H1 (cell line): ENCODE measurements around the gene SND1. TPM values are rescaled to one million over a fixed set of nuclear protein-coding genes. Genes with fewer than 3 reads are reported as not detected.

Source experiments
- CTCF ChIA-PET: fragments of 300-600 bp; sonication (Branson Sonifier 250); formaldehyde crosslinking; loops from one replicate; lab custom pipeline; 2021; ENCODE audit not compliant: partially characterized antibody; lab: Charles Lee
- POLR2A ChIA-PET: fragments of 300-600 bp; sonication (Branson Sonifier 250); formaldehyde crosslinking; loops from one replicate; lab custom pipeline; 2021; ENCODE audit warnings: inconsistent platforms; ENCODE audit not compliant: partially characterized antibody; lab: Charles Lee
- DNase-seq, 2 experiments: peaks; one replicate each; pipeline versions ENCODE4 v3.0.0 to v3.0.0-alpha.2; 2010 to 2022; ENCODE audit warnings: low spot score in 2 of 2, low read depth in 1 of 2, mixed read lengths in 1 of 2
- FAIRE-seq: peaks from 2 replicates; lab custom pipeline; 2011; peaks lifted over from hg19 to GRCh38; lab: Jason Lieb, UNC
- H2AFZ ChIP-seq: 2 replicates; pipeline ENCODE4 v1.8.1; 2012; ENCODE audit warnings: low read length, inconsistent platforms
- H2AK5ac ChIP-seq: 2 replicates; pipeline ENCODE4 v1.6.1; 2013; ENCODE audit warnings: low read depth, low read length
- H2BK120ac ChIP-seq: replicated peaks from 2 replicates; pipeline ENCODE3; 2013; ENCODE audit warnings: low read depth, low read length, inconsistent platforms
- H2BK12ac ChIP-seq: 2 replicates; pipeline ENCODE4 v1.6.1; 2013; ENCODE audit warnings: low read depth, low read length
- H2BK15ac ChIP-seq: 2 replicates; pipeline ENCODE4 v1.6.1; 2013; ENCODE audit warnings: low read length
- H2BK20ac ChIP-seq: 2 replicates; pipeline ENCODE4 v1.6.1; 2013; ENCODE audit warnings: low read length
- H2BK5ac ChIP-seq: 2 replicates; pipeline ENCODE4 v1.6.1; 2013; ENCODE audit warnings: low read depth, low read length
- H3K14ac ChIP-seq: 2 replicates; pipeline ENCODE4 v1.6.1; 2013; ENCODE audit warnings: inconsistent platforms; ENCODE audit not compliant: insufficient read length
- H3K18ac ChIP-seq: 2 replicates; pipeline ENCODE4 v1.6.1; 2013; ENCODE audit warnings: low read length; ENCODE audit errors: extremely low read depth
- H3K23ac ChIP-seq: 2 replicates; pipeline ENCODE4 v1.6.1; 2013; ENCODE audit warnings: inconsistent platforms; ENCODE audit not compliant: insufficient read length
- H3K23me2 ChIP-seq: 2 replicates; pipeline ENCODE4 v1.6.1; 2013; ENCODE audit warnings: low read depth, low read length
- H3K27ac ChIP-seq: 2 replicates; pipeline ENCODE4 v1.6.1; 2011; ENCODE audit warnings: low read depth, low read length, inconsistent platforms
- H3K27me3 ChIP-seq, 4 experiments: replicated peaks in 1 of 4; 1 replicate in 1 of 4; 2 replicates in 3 of 4; pipeline versions ENCODE4 v1.6.1 to v1.8.1; 2011 to 2013; ENCODE audit warnings: low read length in 3 of 4, mild to moderate bottlenecking in 3 of 4, inconsistent platforms in 2 of 4, mixed read lengths in 2 of 4, moderate library complexity in 1 of 4; ENCODE audit not compliant: control insufficient read depth in 3 of 4, insufficient read depth in 3 of 4; ENCODE audit errors: extremely low read depth in 1 of 4
- H3K36me3 ChIP-seq, 4 experiments: 2 replicates each; pipeline versions ENCODE4 v1.6.1 to v1.8.1; 2011 to 2013; ENCODE audit warnings: mild to moderate bottlenecking in 4 of 4, low read length in 3 of 4, moderate library complexity in 2 of 4, control low read depth in 1 of 4, inconsistent platforms in 1 of 4; ENCODE audit not compliant: insufficient read depth in 4 of 4, control insufficient read depth in 2 of 4
- H3K4ac ChIP-seq: replicated peaks from 2 replicates; pipeline ENCODE3; 2013; ENCODE audit warnings: low read length, low read depth, mixed read lengths, inconsistent platforms; ENCODE audit not compliant: insufficient read length
- H3K4me1 ChIP-seq, 4 experiments: replicated peaks in 1 of 4; 1 replicate in 1 of 4; 2 replicates in 3 of 4; pipeline versions ENCODE4 v1.6.1 to v1.8.1; 2011 to 2013; ENCODE audit warnings: low read length in 3 of 4, inconsistent platforms in 2 of 4, mixed read lengths in 1 of 4; ENCODE audit not compliant: insufficient read depth in 4 of 4, control insufficient read depth in 3 of 4
- H3K4me2 ChIP-seq, 2 experiments: 2 replicates each; pipeline versions ENCODE4 v1.6.1 to v1.8.1; 2011 to 2013; ENCODE audit warnings: low read depth in 2 of 2, low read length in 2 of 2, control low read depth in 1 of 2, inconsistent platforms in 1 of 2, mild to moderate bottlenecking in 1 of 2; ENCODE audit not compliant: insufficient read depth in 1 of 2
- H3K4me3 ChIP-seq, 4 experiments: fragments of 200-600, 300-600 bp in 1 of 4; sonication (generic), shearing (Covaris generic), sonication (Bioruptor Twin) in 1 of 4; 2 replicates each; pipeline versions ENCODE4 v1.5.1 to v1.8.1; 2011 to 2016; ENCODE audit warnings: low read length in 4 of 4, low read depth in 3 of 4, control low read depth in 2 of 4, inconsistent platforms in 2 of 4, mild to moderate bottlenecking in 2 of 4, mixed read lengths in 1 of 4, moderate library complexity in 1 of 4; ENCODE audit not compliant: insufficient read depth in 2 of 4; ENCODE audit errors: extremely low read depth in 1 of 4
- H3K56ac ChIP-seq: replicated peaks from 2 replicates; pipeline ENCODE3; 2013; ENCODE audit warnings: low read depth, mild to moderate bottlenecking, mixed read lengths, low read length, inconsistent platforms; ENCODE audit not compliant: insufficient read length
- H3K79me1 ChIP-seq: 2 replicates; pipeline ENCODE4 v1.6.1; 2013; ENCODE audit warnings: low read depth, low read length, control low read depth
- H3K79me2 ChIP-seq, 2 experiments: 2 replicates each; pipeline versions ENCODE4 v1.6.1 to v1.8.1; 2012 to 2013; ENCODE audit warnings: low read length in 2 of 2, mild to moderate bottlenecking in 2 of 2, inconsistent platforms in 1 of 2; ENCODE audit not compliant: insufficient read depth in 2 of 2, control insufficient read depth in 1 of 2
- H3K9ac ChIP-seq, 4 experiments: replicated peaks in 1 of 4; 1 replicate in 1 of 4; 2 replicates in 3 of 4; pipeline versions ENCODE4 v1.6.1 to v1.8.1; 2011 to 2013; ENCODE audit warnings: low read depth in 3 of 4, low read length in 3 of 4, control low read depth in 2 of 4, mild to moderate bottlenecking in 2 of 4, moderate library complexity in 2 of 4, inconsistent platforms in 1 of 4; ENCODE audit errors: extremely low read depth in 1 of 4
- H3K9me3 ChIP-seq, 2 experiments: 2 replicates each; pipeline versions ENCODE4 v1.6.1 to v1.8.1; 2012 to 2013; ENCODE audit warnings: mild to moderate bottlenecking in 2 of 2, moderate library complexity in 2 of 2, control low read depth in 1 of 2, inconsistent platforms in 1 of 2, low read depth in 1 of 2, low read length in 1 of 2, mixed read lengths in 1 of 2; ENCODE audit not compliant: insufficient read depth in 2 of 2
- H4K20me1 ChIP-seq, 2 experiments: replicated peaks in 1 of 2; 2 replicates each; pipeline versions ENCODE3 to v1.8.1; 2011 to 2013; ENCODE audit warnings: inconsistent platforms in 2 of 2, low read length in 2 of 2, mild to moderate bottlenecking in 1 of 2; ENCODE audit not compliant: insufficient read depth in 2 of 2, control insufficient read depth in 1 of 2
- H4K5ac ChIP-seq: 2 replicates; pipeline ENCODE4 v1.6.1; 2013; ENCODE audit warnings: low read length, low read depth, mixed read lengths, inconsistent platforms; ENCODE audit not compliant: insufficient read length
- H4K8ac ChIP-seq: 2 replicates; pipeline ENCODE4 v1.8.0; 2013; ENCODE audit warnings: mild to moderate bottlenecking, moderate library complexity, low read length, inconsistent platforms; ENCODE audit not compliant: insufficient read depth; ENCODE audit errors: extremely low read depth
- H4K91ac ChIP-seq: replicated peaks from 2 replicates; pipeline ENCODE3; 2013; ENCODE audit warnings: low read length, mixed read lengths, inconsistent platforms; ENCODE audit not compliant: insufficient read length
- EGR1 ChIP-seq: IDR thresholded peaks from 2 replicates; pipeline ENCODE4 v1.6.1; 2011; ENCODE audit warnings: low read depth, low read length, borderline replicate concordance
- WGBS, 2 experiments: shearing (Covaris generic) in 1 of 2; methylation state at CpG; one replicate each; pipeline versions ENCODE4 v1.1.6 to v1.1.7; 2013 to 2015; ENCODE audit warnings: low lambda C conversion rate in 2 of 2, mixed read lengths in 2 of 2, inconsistent platforms in 1 of 2, low coverage in 1 of 2, missing lambda C conversion rate in 1 of 2; ENCODE audit not compliant: insufficient replicate concordance in 2 of 2, insufficient coverage in 1 of 2, insufficient read length in 1 of 2; ENCODE audit errors: extremely low coverage in 1 of 2, missing lambda C conversion rate in 1 of 2; 5-methylcytosine and 5-hydroxymethylcytosine counted together
- polyA plus RNA-seq, 7 experiments: library from polyadenylated mRNA; depleted of rRNA in 3 of 7; stranded (reverse) in 5 of 7; unstranded in 2 of 7; fragments of >200 nt in 5 of 7; fragments of 200-250 nt in 2 of 7; gene quantifications; 1 replicate in 5 of 7; 2 replicates in 1 of 7; 4 replicates in 1 of 7; pipeline versions ENCODE4 v1.2.1 to v1.2.3, GENCODE V29; 2011 to 2013; ENCODE audit warnings: missing spikeins in 2 of 7, mixed read lengths in 2 of 7
- total RNA-seq: library from RNA; stranded (reverse); fragmentation: NEBNext Ultra II Directional; extraction: Animal tissue kit (Norgen Biotek cat#: 25700); gene quantifications from 2 replicates; pipeline ENCODE4 v1.2.1, GENCODE V29; 2021

SND1 gene
- total and polyA plus RNA-seq, 2 of the 8 experiments (the other 6 are each of a cell fraction or from before 2014, with no cell fraction given), result 122 to 290 TPM

GRCh38 chr7:127873715-127874636 is 222.0 kb downstream of the SND1 start:
- no peak overlapping the region for H3K56ac ChIP-seq
- H4K20me1 ChIP-seq, result peaks cover 0 to 2% of the 10 kb centered on the region in 2 experiments
- no peak overlapping the region for H2BK15ac ChIP-seq
- no peak overlapping the region for H2BK120ac ChIP-seq
- H2BK20ac ChIP-seq, result no peak overlapping the region
- peaks cover 0 to 20% of the 10 kb centered on the region in 2 experiments; a peak in 1 of 4 replicates for H3K79me2 ChIP-seq
- H3K4me1 ChIP-seq, result no peaks in the 10 kb centered on the region; a peak in 2 of 7 replicates
- CTCF ChIA-PET, result interaction anchor here (1.0 kb wide), 1 partner anchor 10 kb away, joined by 3 read pairs; no protein-coding TSS in a partner anchor
- H3K9me3 ChIP-seq, result no peaks in the 10 kb centered on the region
- no peak overlapping the region for H4K91ac ChIP-seq
- H4K5ac ChIP-seq, result no peak overlapping the region
- no peaks in the 10 kb centered on the region for H3K36me3 ChIP-seq
- whole genome bisulfite sequencing, 2 experiments, result 89% methylated on average over 3 of the region's 3 CpGs; no CpG with 5 or more reads in 1 of the 2 experiments
- no peak overlapping the region for H3K4me3 ChIP-seq
- H2BK5ac ChIP-seq, result no peak overlapping the region
- H3K4me2 ChIP-seq, result no peak overlapping the region
- no peak overlapping the region for H3K14ac ChIP-seq
- H3K27ac ChIP-seq, result no peak overlapping the region
- H3K23ac ChIP-seq, result no peak overlapping the region
- H3K79me1 ChIP-seq, result no peaks in the 10 kb centered on the region
- H3K18ac ChIP-seq, result no peak overlapping the region
- no peaks in the 10 kb centered on the region for H3K23me2 ChIP-seq
- POLR2A ChIA-PET, result interaction anchor here (0.6 kb wide), 1 partner anchor 135 kb away, joined by 3 read pairs; no protein-coding TSS in a partner anchor
- H3K9ac ChIP-seq, result no peak overlapping the region
- no peak overlapping the region for H3K4ac ChIP-seq
- no peaks in the 10 kb centered on the region for H3K27me3 ChIP-seq
- no peak overlapping the region for H2AFZ ChIP-seq
- FAIRE-seq (no peak), DNase-seq (no peak)
- H4K8ac ChIP-seq, result no peak overlapping the region
- H2AK5ac ChIP-seq, result no peak overlapping the region
- H2BK12ac ChIP-seq, result no peak overlapping the region
- TF ChIP-seq EGR1, result no peak
